Liver (tissue), 9 donors: Measurements from ENCODE around the gene FGD1. TPM values are rescaled to one million over a fixed set of nuclear protein-coding genes. Genes with fewer than 3 reads are reported as not detected.

Source experiments
- DNase-seq: peaks from one replicate; pipeline ENCODE4 v3.0.0-alpha.2; 2017; ENCODE audit warnings: low spot score
- H3K27ac ChIP-seq, 2 donors: one replicate each; pipeline ENCODE4 v1.7.0; 2013; ENCODE audit warnings: inconsistent platforms in 2 of 2, low read length in 2 of 2, control low read depth in 1 of 2, low read depth in 1 of 2, mild to moderate bottlenecking in 1 of 2
- H3K27me3 ChIP-seq, 4 donors: one replicate each; pipeline versions ENCODE4 v1.6.1 to v1.7.0; 2013; ENCODE audit warnings: low read length in 3 of 4, inconsistent platforms in 1 of 4, mild to moderate bottlenecking in 1 of 4, moderate library complexity in 1 of 4; ENCODE audit not compliant: control insufficient read depth in 4 of 4, insufficient read depth in 4 of 4
- H3K36me3 ChIP-seq, 4 donors: one replicate each; pipeline versions ENCODE4 v1.6.1 to v1.7.0; 2013; ENCODE audit warnings: low read length in 3 of 4, mild to moderate bottlenecking in 3 of 4, low read depth in 1 of 4, moderate library complexity in 1 of 4; ENCODE audit not compliant: control insufficient read depth in 4 of 4, insufficient read depth in 3 of 4
- H3K4me1 ChIP-seq, 4 donors: one replicate each; pipeline versions ENCODE4 v1.6.1 to v1.7.0; 2013; ENCODE audit warnings: low read length in 3 of 4, mild to moderate bottlenecking in 3 of 4, moderate library complexity in 1 of 4; ENCODE audit not compliant: control insufficient read depth in 4 of 4, insufficient read depth in 4 of 4
- H3K4me3 ChIP-seq, 3 donors: one replicate each; pipeline versions ENCODE4 v1.6.1 to v1.7.0; 2013; ENCODE audit warnings: low read length in 3 of 3, control low read depth in 1 of 3, low read depth in 1 of 3, mild to moderate bottlenecking in 1 of 3
- H3K9ac ChIP-seq, 2 donors: one replicate each; pipeline ENCODE4 v1.7.0; 2013; ENCODE audit warnings: low read length in 2 of 2, mild to moderate bottlenecking in 2 of 2, moderate library complexity in 2 of 2, control low read depth in 1 of 2, low read depth in 1 of 2
- H3K9me3 ChIP-seq, 4 donors: one replicate each; pipeline versions ENCODE4 v1.6.1 to v1.7.0; 2013; ENCODE audit warnings: low read length in 3 of 4; ENCODE audit not compliant: control insufficient read depth in 4 of 4
- CTCF ChIP-seq: fragments of 150-350 bp; IDR thresholded peaks from 2 replicates; pipeline ENCODE4 v1.5.1; 2017; ENCODE audit warnings: improper control_type of control experiment, low read depth, low read length; ENCODE audit not compliant: missing input control
- FOXA1 ChIP-seq: IDR thresholded peaks from 2 replicates; pipeline ENCODE4 v1.6.1; 2016; ENCODE audit warnings: antibody characterized with exemption
- FOXA2 ChIP-seq: IDR thresholded peaks from 2 replicates; pipeline ENCODE4 v1.6.1; 2016; ENCODE audit warnings: antibody characterized with exemption
- GABPA ChIP-seq, 2 donors: IDR thresholded peaks in 1 of 2; conservative IDR thresholded peaks in 1 of 2; 2 replicates each; pipeline ENCODE4 v1.6.1; 2016; ENCODE audit warnings: antibody characterized with exemption in 2 of 2, mild to moderate bottlenecking in 1 of 2, moderate library complexity in 1 of 2
- HNF4A ChIP-seq, 2 donors: conservative IDR thresholded peaks; 2 replicates each; pipeline ENCODE4 v1.6.1; 2016; ENCODE audit warnings: antibody characterized with exemption in 2 of 2, mild to moderate bottlenecking in 2 of 2
- HNF4G ChIP-seq: IDR thresholded peaks from 2 replicates; pipeline ENCODE4 v1.6.1; 2016; ENCODE audit warnings: antibody characterized with exemption
- JUND ChIP-seq, 2 donors: IDR thresholded peaks; 2 replicates each; pipeline ENCODE4 v1.6.1; 2016; ENCODE audit warnings: antibody characterized with exemption in 2 of 2
- MAX ChIP-seq: IDR thresholded peaks from 2 replicates; pipeline ENCODE4 v1.6.1; 2016; ENCODE audit warnings: antibody characterized with exemption
- NR2F2 ChIP-seq: IDR thresholded peaks from 2 replicates; pipeline ENCODE4 v1.6.1; 2016; ENCODE audit warnings: antibody characterized with exemption
- RAD21 ChIP-seq, 2 donors: IDR thresholded peaks; 2 replicates each; pipeline ENCODE4 v1.6.1; 2016; ENCODE audit warnings: antibody characterized with exemption in 2 of 2, mild to moderate bottlenecking in 2 of 2
- RXRA ChIP-seq, 2 donors: IDR thresholded peaks; 2 replicates each; pipeline ENCODE4 v1.6.1; 2017 to 2018; ENCODE audit warnings: antibody characterized with exemption in 2 of 2, mild to moderate bottlenecking in 1 of 2
- SP1 ChIP-seq: IDR thresholded peaks from 2 replicates; pipeline ENCODE4 v1.6.1; 2018; ENCODE audit warnings: antibody characterized with exemption, mild to moderate bottlenecking
- TAF1 ChIP-seq: conservative IDR thresholded peaks from 2 replicates; pipeline ENCODE4 v1.6.1; 2016; ENCODE audit warnings: antibody characterized with exemption, mild to moderate bottlenecking
- YY1 ChIP-seq: IDR thresholded peaks from 2 replicates; pipeline ENCODE4 v1.6.1; 2016; ENCODE audit warnings: antibody characterized with exemption, mild to moderate bottlenecking
- ZBTB33 ChIP-seq: IDR thresholded peaks from 2 replicates; pipeline ENCODE4 v1.6.1; 2016; ENCODE audit warnings: antibody characterized with exemption
- WGBS: extraction: QIAGEN DNeasy Blood & Tissue Kit; methylation state at CpG from one replicate; pipeline ENCODE4 v1.1.7; 2013; 5-methylcytosine and 5-hydroxymethylcytosine counted together
- polyA plus RNA-seq, 2 donors: library from polyadenylated mRNA; stranded (reverse) in 1 of 2; unstranded in 1 of 2; fragments of 200-250 nt in 1 of 2; fragments of >200 nt in 1 of 2; fragmentation: Nextera tagmentation in 1 of 2; extraction: Ambion mirVana in 1 of 2; gene quantifications; one replicate each; pipeline versions ENCODE4 v1.2.1 to v1.2.3, GENCODE V29; 2013 to 2015
- total RNA-seq, 2 donors: library from RNA; depleted of rRNA; stranded (reverse); fragments of >200 nt; gene quantifications; one replicate each; pipeline ENCODE4 v1.2.3, GENCODE V29; 2014
- donor health status: healthy.
- donor health status: healthy.
- donor health status: healthy.
- donor health status: healthy.
- donor health status: healthy.

Gene FGD1
- total and polyA plus RNA-seq, 4 donors, result 0.32 to 0.89 (median 0.58) TPM

- H3K36me3 ChIP-seq, result peaks cover 0 to 3% (median 1%) of the 10 kb centered on the region in 4 donors
- no peak overlapping the region for H3K9ac ChIP-seq
- DNase-seq, result no peak
- H3K4me3 ChIP-seq, result no peak overlapping the region
- H3K4me1 ChIP-seq, result no peaks in the 10 kb centered on the region
- H3K27ac ChIP-seq, result no peak overlapping the region
- H3K9me3 ChIP-seq, result no peaks in the 10 kb centered on the region
- TF ChIP-seq FOXA2 (no peak), TAF1 (no peak), ZBTB33 (no peak), MAX (no peak), FOXA1 (no peak), GABPA (IDR thresholded peaks at IDR 0.05 in 1 of 2, conservative IDR thresholded peaks at IDR 0.05 in 1 of 2) (no peak), NR2F2 (no peak), HNF4G (no peak)
- H3K27me3 ChIP-seq, result no peaks in the 10 kb centered on the region
Measured at GRCh38 chrX:54449929-54450328, 46.1 kb downstream of the FGD1 start.

- no peaks in the 10 kb centered on the region for H3K9me3 ChIP-seq
- no peak overlapping the region for H3K9ac ChIP-seq
- no peaks in the 10 kb centered on the region for H3K27me3 ChIP-seq
- peaks cover 2 to 10% (median 3%) of the 10 kb centered on the region in 4 donors for H3K36me3 ChIP-seq
- 91% methylated on average over 5 of the region's 5 CpGs for WGBS
- no peak overlapping the region for H3K4me3 ChIP-seq
- H3K27ac ChIP-seq, result no peak overlapping the region
- H3K4me1 ChIP-seq, result no peaks in the 10 kb centered on the region
- DNase-seq, result no peak
- TF ChIP-seq SP1 (no peak), RXRA (IDR thresholded peaks at IDR 0.05) (no peak), RAD21 (IDR thresholded peaks at IDR 0.05) (peak in 1 of 2 donors; percentile 47), CTCF (peak; percentile 16)
Measured at GRCh38 chrX:54447461-54447860, 48.6 kb downstream of the FGD1 start.

- peaks cover 2 to 10% (median 3%) of the 10 kb centered on the region in 4 donors for H3K36me3 ChIP-seq
- no peaks in the 10 kb centered on the region for H3K27me3 ChIP-seq
- TF ChIP-seq HNF4G, result no peak
- no peak for TF ChIP-seq SP1
- TF ChIP-seq FOXA1, result no peak
- TF ChIP-seq RXRA (IDR thresholded peaks at IDR 0.05), result no peak
- TF ChIP-seq JUND (IDR thresholded peaks at IDR 0.05), result no peak
- no peak for TF ChIP-seq HNF4A (conservative IDR thresholded peaks at IDR 0.05)
- no peak for TF ChIP-seq CTCF
- no peak for TF ChIP-seq YY1
- no peak overlapping the region for H3K4me3 ChIP-seq
- H3K27ac ChIP-seq, result no peak overlapping the region
- no peaks in the 10 kb centered on the region for H3K9me3 ChIP-seq
- H3K4me1 ChIP-seq, result peaks cover 1 to 13% (median 13%) of the 10 kb centered on the region in 4 donors
- no peak for DNase-seq
- WGBS, result 94% methylated on average over 17 of the region's 17 CpGs
- H3K9ac ChIP-seq, result no peak overlapping the region
Measured at GRCh38 chrX:54446084-54446483, 50.0 kb downstream of the FGD1 start.
